Endothelial cell of umbilical vein (primary cell): ENCODE results near the gene EPB41L1. TPM values are rescaled to one million over a fixed set of nuclear protein-coding genes. Genes with fewer than 3 reads are reported as not detected.

Experiments used
- BruUV-seq: library from RNA; stranded (reverse); fragments of 400-500 nt; replicated peaks from 2 replicates; lab custom pipeline; 2021; lab: Mats Ljungman, UMichigan
- CTCF ChIA-PET: fragments of 300-600, 350-600 bp; sonication (Branson Sonifier 250); formaldehyde crosslinking; loops from one replicate; lab custom pipeline; 2021; ENCODE audit warnings: antibody characterized with exemption, inconsistent platforms; lab: Charles Lee
- POLR2A ChIA-PET: fragments of 300-600, 350-600 bp; sonication (Branson Sonifier 250); formaldehyde crosslinking; loops from one replicate; lab custom pipeline; 2021; ENCODE audit warnings: antibody characterized with exemption, inconsistent platforms; lab: Charles Lee
- DNase-seq: peaks from one replicate; pipeline ENCODE4 v3.0.0-alpha.2; 2011; ENCODE audit warnings: low read depth, low spot score
- FAIRE-seq: peaks from 2 replicates; lab custom pipeline; 2011; peaks lifted over from hg19 to GRCh38; lab: Jason Lieb, UNC
- H2AFZ ChIP-seq: 2 replicates; pipeline ENCODE4 v1.6.0; 2012; ENCODE audit warnings: low read depth, low read length, control low read depth, inconsistent platforms
- H3K27ac ChIP-seq: 2 replicates; pipeline ENCODE4 v1.5.1; 2011; ENCODE audit warnings: low read depth, mild to moderate bottlenecking, control low read depth, low read length, moderate library complexity; ENCODE audit not compliant: insufficient read depth
- H3K27me3 ChIP-seq, 2 experiments: 2 replicates each; pipeline versions ENCODE4 v1.6.0 to v1.6.1; 2011; ENCODE audit warnings: low read length in 2 of 2, mixed read lengths in 1 of 2; ENCODE audit not compliant: control insufficient read depth in 2 of 2, insufficient read depth in 2 of 2
- H3K36me3 ChIP-seq, 2 experiments: 2 replicates in 1 of 2; 3 replicates in 1 of 2; pipeline ENCODE4 v1.5.1; 2011; ENCODE audit warnings: low read length in 2 of 2, mild to moderate bottlenecking in 1 of 2, moderate library complexity in 1 of 2; ENCODE audit not compliant: control insufficient read depth in 2 of 2, insufficient read depth in 2 of 2; ENCODE audit errors: extremely low read depth in 1 of 2
- H3K4me1 ChIP-seq: 3 replicates; pipeline ENCODE4 v1.5.1; 2011; ENCODE audit warnings: mild to moderate bottlenecking, low read length; ENCODE audit not compliant: control insufficient read depth, insufficient read depth; ENCODE audit errors: extremely low read depth
- H3K4me2 ChIP-seq: 2 replicates; pipeline ENCODE4 v1.6.1; 2011; ENCODE audit warnings: low read length, control low read depth, mixed read lengths; ENCODE audit not compliant: insufficient read depth
- H3K4me3 ChIP-seq, 3 experiments: fragments of 200-600 bp in 1 of 3; sonication (generic), shearing (Covaris generic) in 1 of 3; replicated peaks in 1 of 3; 2 replicates each; pipeline ENCODE4 v1.5.1; 2011 to 2016; ENCODE audit warnings: control low read depth in 3 of 3, low read length in 3 of 3, mild to moderate bottlenecking in 2 of 3, inconsistent platforms in 1 of 3, low read depth in 1 of 3, moderate library complexity in 1 of 3; ENCODE audit not compliant: insufficient read depth in 1 of 3
- H3K79me2 ChIP-seq: 2 replicates; pipeline ENCODE4 v1.6.0; 2012; ENCODE audit warnings: low read length, inconsistent platforms; ENCODE audit not compliant: control insufficient read depth, insufficient read depth
- H3K9ac ChIP-seq: replicated peaks from 2 replicates; pipeline ENCODE3; 2011; ENCODE audit warnings: low read length, control low read depth; ENCODE audit not compliant: insufficient read depth; ENCODE audit errors: extremely low read depth
- H3K9me1 ChIP-seq: replicated peaks from 3 replicates; pipeline ENCODE4 v1.6.0; 2011; ENCODE audit warnings: mild to moderate bottlenecking, low read length; ENCODE audit not compliant: control insufficient read depth, insufficient read depth; ENCODE audit errors: extremely low read depth
- H3K9me3 ChIP-seq: replicated peaks from 2 replicates; pipeline ENCODE4 v1.5.1; 2012; ENCODE audit warnings: low read length, inconsistent platforms; ENCODE audit not compliant: control insufficient read depth, insufficient read depth
- H4K20me1 ChIP-seq: replicated peaks from 2 replicates; pipeline ENCODE3; 2011; ENCODE audit warnings: mild to moderate bottlenecking, low read length; ENCODE audit not compliant: control insufficient read depth, insufficient read depth; ENCODE audit errors: extremely low read depth
- CTCF ChIP-seq, 2 donors: IDR thresholded peaks; 1 replicate in 1 of 2; 2 replicates in 1 of 2; pipeline ENCODE4 v1.5.1; 2011; ENCODE audit warnings: low read length in 2 of 2, mild to moderate bottlenecking in 2 of 2, moderate library complexity in 2 of 2, control low read depth in 1 of 2, inconsistent platforms in 1 of 2, low read depth in 1 of 2; ENCODE audit not compliant: insufficient read depth in 1 of 2; ENCODE audit errors: extremely low read depth in 1 of 2
- EZH2 ChIP-seq: IDR thresholded peaks from 2 replicates; pipeline ENCODE4 v1.6.1; 2012; ENCODE audit warnings: borderline replicate concordance, low read depth, mild to moderate bottlenecking, moderate library complexity, low read length, inconsistent platforms; ENCODE audit not compliant: severe bottlenecking
- FOS ChIP-seq: IDR thresholded peaks from 2 replicates; pipeline ENCODE4 v1.6.1; 2011; ENCODE audit warnings: mild to moderate bottlenecking, low read length, moderate library complexity, borderline replicate concordance; ENCODE audit not compliant: insufficient read depth
- GATA2 ChIP-seq: IDR thresholded peaks from 2 replicates; pipeline ENCODE4 v1.7.0; 2011; ENCODE audit warnings: low read depth, mild to moderate bottlenecking, moderate library complexity, mixed read lengths, low read length; ENCODE audit not compliant: insufficient read length, insufficient read depth
- JUN ChIP-seq: IDR thresholded peaks from 2 replicates; pipeline ENCODE4 v1.6.1; 2011; ENCODE audit warnings: borderline replicate concordance, low read depth; ENCODE audit not compliant: insufficient read length, insufficient read depth
- MAX ChIP-seq: IDR thresholded peaks from 2 replicates; pipeline ENCODE4 v1.6.1; 2011; ENCODE audit not compliant: insufficient read depth, insufficient read length
- MYC ChIP-seq: IDR thresholded peaks from one replicate; pipeline ENCODE4 v1.6.1; 2011; ENCODE audit warnings: mild to moderate bottlenecking, low read depth, low read length
- POLR2A ChIP-seq: IDR thresholded peaks from 2 replicates; pipeline ENCODE4 v1.6.1; 2012; ENCODE audit warnings: low read depth, mild to moderate bottlenecking, control low read depth, low read length
- POLR2AphosphoS5 ChIP-seq: IDR thresholded peaks from 2 replicates; pipeline ENCODE4 v1.6.1; 2012; ENCODE audit warnings: low read depth, mild to moderate bottlenecking, control low read depth, low read length, moderate library complexity; ENCODE audit not compliant: insufficient read depth
- dilution Hi-C: fragments of 300-500 bp; cut with MboI; formaldehyde crosslinking; loops from one replicate; pipeline ENCODE4 v1.15.0; 2019; ENCODE audit warnings: low sequenced_read_pairs; ENCODE audit not compliant: extremely low pct_ligation_motif_present
- intact Hi-C: fragments of 100-400 bp; cut with micrococcal nuclease; formaldehyde crosslinking; loops from one replicate; pipeline ENCODE4 v1.10.0; 2022
- polyA plus RNA-seq, 4 experiments: library from polyadenylated mRNA; depleted of rRNA in 3 of 4; stranded (reverse) in 3 of 4; unstranded in 1 of 4; fragments of >200 nt; gene quantifications; 2 replicates each; pipeline versions ENCODE4 v1.2.1 to v1.2.3, GENCODE V29; 2011 to 2012; ENCODE audit warnings: missing spikeins in 1 of 4
- total RNA-seq: library from RNA; stranded (reverse); gene quantifications from 2 replicates; pipeline ENCODE4 v1.2.3, GENCODE V29; 2021

Gene EPB41L1
- total and polyA plus RNA-seq, 2 donors (not counting 3 experiments of a cell fraction or from before 2014, with no cell fraction given), result 6.1 to 12.2 TPM

- Histone ChIP-seq H3K27ac (no peak overlapping the region), H3K9ac (no peak overlapping the region), H3K27me3 (no peaks in the 10 kb centered on the region), H3K79me2 (no peaks in the 10 kb centered on the region), H2AFZ (no peak overlapping the region), H3K4me1 (no peaks in the 10 kb centered on the region), H3K9me3 (no peaks in the 10 kb centered on the region), H3K9me1 (no peaks in the 10 kb centered on the region), H3K36me3 (no peaks in the 10 kb centered on the region), H3K4me3 (no peak overlapping the region), H4K20me1 (no peaks in the 10 kb centered on the region), H3K4me2 (no peak overlapping the region)
- BruUV-seq, result no TSS peak
- intact Hi-C loops (no loop called here), dilution Hi-C loops (no loop called here)
- no peak for TF ChIP-seq EZH2
- no peak for TF ChIP-seq FOS
- TF ChIP-seq GATA2, result no peak
- no peak for TF ChIP-seq MAX
- TF ChIP-seq POLR2A, result no peak
- no peak for TF ChIP-seq POLR2AphosphoS5
- TF ChIP-seq CTCF (IDR thresholded peaks at IDR 0.05; ENCODE audit: extremely low read depth in 1 of 2, insufficient read depth in 1 of 2, low read depth in 1 of 2, low read length in 2 of 2), result no peak
- no peak for TF ChIP-seq MYC
- TF ChIP-seq JUN, result no peak
- ChIA-PET POLR2A (no interaction called here), CTCF (interaction anchor here (1.6 to 5.2 kb wide), 4 partner anchors 40 to 243 kb away, joined by 6 to 67 read pairs (median 12); no protein-coding TSS in a partner anchor)
- FAIRE-seq (no peak), DNase-seq (no peak)
Observed at GRCh38 chr20:36196676-36197075, 42.1 kb downstream of the EPB41L1 start.
